Stimulated activated CD8-positive, alpha-beta memory T cell treated with anti-CD3 and anti-CD28 coated beads, Interleukin-15, amount 100 ng/mL, for 1 hour (primary cell): ENCODE results near the gene LTBP4.

Experiments used
- DNase-seq: peaks from one replicate; pipeline ENCODE4 v3.0.0-alpha.2; 2020; ENCODE audit warnings: low read depth

The LTBP4 gene

GRCh38 chr19:40663695-40664692 is 62.8 kb downstream of the LTBP4 start:
- no peak for DNase-seq

DNA sequence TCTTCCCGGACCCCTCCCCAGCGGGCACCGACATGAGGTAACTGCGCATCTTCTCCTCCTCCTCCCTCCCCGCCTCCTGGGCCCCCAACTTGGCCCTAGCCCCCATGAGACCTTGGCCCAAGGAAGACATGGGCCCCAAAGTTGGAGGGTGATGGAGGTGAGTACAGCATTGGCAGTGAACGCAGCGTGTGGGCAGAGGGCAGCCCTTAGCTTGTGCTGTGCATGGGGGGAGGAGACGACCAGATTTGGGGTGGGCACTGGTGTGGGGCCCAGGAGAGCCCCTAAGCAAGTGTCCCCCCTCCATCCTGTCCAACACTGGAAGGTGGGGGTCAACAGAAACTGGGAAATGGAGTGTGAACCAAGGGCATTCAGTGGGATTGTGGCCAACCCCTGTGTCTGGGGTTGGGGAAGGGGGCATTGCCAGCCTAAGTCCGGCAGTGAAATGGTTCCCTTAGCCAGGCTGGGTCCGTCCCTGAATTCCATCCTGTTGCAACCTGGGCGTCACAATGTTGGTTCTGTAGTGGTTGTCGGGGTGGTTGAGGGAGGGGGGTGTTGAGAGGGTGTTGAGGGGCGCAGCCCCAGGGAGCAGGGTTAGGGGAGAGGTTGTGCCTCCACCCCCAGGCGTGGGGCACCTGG is 65.8 kb downstream of the LTBP4 start:
- no peak for DNase-seq

GRCh38 chr19:40667602-40668001 is 66.4 kb downstream of the LTBP4 start:
- DNase-seq: no peak

- no peak for DNase-seq
Measured at GRCh38 chr19:40668991-40669614, 67.9 kb downstream of the LTBP4 start.

- no peak for DNase-seq
Measured at GRCh38 chr19:40671404-40671803, 70.2 kb downstream of the LTBP4 start.

GRCh38 chr19:40672038-40672437 is 70.9 kb downstream of the LTBP4 start:
- no peak for DNase-seq

DNA sequence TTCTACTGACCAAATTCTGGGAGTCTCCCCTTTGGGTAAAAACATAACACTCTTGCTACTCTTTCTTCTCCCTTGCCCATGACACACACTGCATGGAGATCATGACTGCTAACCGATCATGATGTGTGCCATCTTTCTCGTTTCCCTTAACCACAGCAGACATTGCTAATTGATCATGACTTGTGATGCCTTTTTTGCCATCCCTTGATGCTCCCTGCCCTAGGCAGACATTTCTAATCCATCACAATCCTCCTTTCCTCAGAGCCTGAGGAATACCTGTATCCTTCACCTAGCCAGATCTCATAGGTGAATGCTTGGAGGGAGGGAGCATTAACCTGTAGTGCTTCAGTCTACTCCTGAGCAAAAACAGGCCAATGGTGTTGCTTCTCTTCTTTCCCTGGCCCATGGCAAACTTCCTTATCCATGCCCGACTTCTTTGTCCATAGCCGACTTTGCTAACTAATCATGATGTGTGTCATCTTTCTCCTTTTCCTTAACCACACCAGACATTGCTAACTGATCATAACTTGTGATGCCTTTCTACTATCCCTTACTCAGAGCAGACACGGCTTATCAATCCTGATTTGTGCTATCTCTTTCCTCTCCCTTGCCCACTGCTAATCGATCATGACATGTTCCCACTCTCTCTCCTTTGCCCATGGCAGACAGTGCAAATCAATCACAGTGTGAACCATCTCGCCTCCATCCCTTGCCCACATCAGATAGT is 71.6 kb downstream of the LTBP4 start:
- no peak for DNase-seq

DNA sequence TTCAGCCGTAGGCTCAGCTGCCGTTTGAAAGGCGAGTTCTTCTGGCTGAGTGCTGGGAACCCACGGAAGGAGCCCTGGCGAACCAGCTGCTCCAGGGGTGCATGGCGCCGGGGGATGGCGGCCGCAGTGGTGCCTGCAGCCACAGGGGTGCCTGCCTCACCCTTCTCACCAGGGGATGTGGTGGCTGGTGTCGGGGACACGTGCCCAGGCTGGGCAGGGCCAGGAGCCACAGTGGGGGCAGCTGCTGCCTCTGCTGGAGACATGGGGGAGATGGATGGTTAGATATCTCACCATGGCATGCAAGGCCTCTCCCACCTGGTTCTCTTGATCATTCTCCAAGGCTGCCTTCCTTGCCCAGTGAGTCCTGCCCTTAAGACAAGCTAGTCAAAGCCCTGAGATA is 72.2 kb downstream of the LTBP4 start:
- DNase-seq: no peak

- DNase-seq: no peak
Measured at GRCh38 chr19:40674291-40674690, 73.1 kb downstream of the LTBP4 start.

DNA sequence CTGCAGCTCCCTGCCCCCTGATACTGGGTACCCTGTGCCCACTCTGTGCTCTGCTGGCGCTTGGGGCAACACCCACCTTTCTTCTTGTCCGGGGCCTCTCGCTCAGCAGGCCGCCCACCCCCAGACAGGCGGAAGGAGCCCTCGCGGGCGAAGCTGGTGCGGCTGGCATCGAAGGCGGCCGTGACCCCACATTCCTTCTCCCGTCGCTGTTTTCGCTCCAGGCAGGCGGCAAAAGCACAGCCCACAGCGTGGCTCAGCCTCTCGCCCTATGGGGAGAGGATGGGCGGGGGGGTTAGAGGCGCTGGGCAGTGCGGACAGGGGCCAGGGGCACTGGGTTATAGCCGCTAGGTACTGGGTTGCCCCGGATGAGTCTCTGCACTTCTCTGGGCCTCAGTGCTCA is 76.0 kb downstream of the LTBP4 start:
- no peak for DNase-seq
